IPS-20b (cell line): Measurements from ENCODE around the gene OR10J5.
"Not testable (repeated sequence)": the region's sequence is repeated elsewhere in the genome, so short reads cannot be mapped to it uniquely, and the experiment has no call there.

Experiments
- H3K27ac ChIP-seq: one replicate; pipeline ENCODE4 v1.5.1; 2013; ENCODE audit warnings: low read length
- H3K27me3 ChIP-seq: 2 replicates; pipeline ENCODE4 v1.6.1; 2013; ENCODE audit warnings: mild to moderate bottlenecking, low read length, inconsistent platforms; ENCODE audit not compliant: insufficient read depth
- H3K36me3 ChIP-seq: 2 replicates; pipeline ENCODE4 v1.6.1; 2013; ENCODE audit warnings: low read depth, mild to moderate bottlenecking, inconsistent platforms, low read length, moderate library complexity; ENCODE audit not compliant: insufficient read depth
- H3K4me1 ChIP-seq: 2 replicates; pipeline ENCODE4 v1.6.1; 2013; ENCODE audit warnings: mild to moderate bottlenecking, control low read depth, inconsistent platforms, low read length, moderate library complexity; ENCODE audit not compliant: insufficient read depth
- H3K4me3 ChIP-seq: 2 replicates; pipeline ENCODE4 v1.5.1; 2013; ENCODE audit warnings: mild to moderate bottlenecking, low read length, inconsistent platforms
- H3K9ac ChIP-seq: 2 replicates; pipeline ENCODE4 v1.6.1; 2013; ENCODE audit warnings: low read depth, mild to moderate bottlenecking, inconsistent platforms, low read length, moderate library complexity
- H3K9me3 ChIP-seq: 2 replicates; pipeline ENCODE4 v1.6.1; 2013; ENCODE audit warnings: mild to moderate bottlenecking, low read depth, low read length, inconsistent platforms; ENCODE audit not compliant: insufficient read depth

The OR10J5 gene

DNA sequence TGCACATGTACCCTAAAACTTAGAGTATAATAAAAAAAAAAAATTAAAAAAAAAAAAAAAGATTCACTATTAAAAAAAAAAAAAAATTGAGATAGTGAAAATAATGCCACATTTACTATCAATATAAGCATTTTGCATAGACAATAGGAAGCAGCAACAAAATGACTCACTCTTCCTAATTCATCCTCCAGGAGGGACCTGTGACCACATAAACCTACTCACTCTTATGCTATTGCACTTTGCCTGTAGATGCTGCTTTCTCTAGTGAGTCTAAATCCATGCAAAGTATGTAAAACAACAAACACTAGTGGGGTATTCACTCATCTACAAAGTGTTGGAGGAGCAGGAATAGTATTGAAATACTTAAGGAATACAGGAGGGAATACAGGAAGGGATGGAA, 2.9 kb downstream of the OR10J5 start:
- no peaks in the 10 kb centered on the region for H3K36me3 ChIP-seq
- peaks cover 8% of the 10 kb centered on the region for H3K9me3 ChIP-seq
- H3K9ac ChIP-seq: no peak overlapping the region
- H3K4me3 ChIP-seq: no peak overlapping the region
- no peaks in the 10 kb centered on the region for H3K4me1 ChIP-seq
- no peaks in the 10 kb centered on the region for H3K27me3 ChIP-seq
- no peak overlapping the region for H3K27ac ChIP-seq

DNA sequence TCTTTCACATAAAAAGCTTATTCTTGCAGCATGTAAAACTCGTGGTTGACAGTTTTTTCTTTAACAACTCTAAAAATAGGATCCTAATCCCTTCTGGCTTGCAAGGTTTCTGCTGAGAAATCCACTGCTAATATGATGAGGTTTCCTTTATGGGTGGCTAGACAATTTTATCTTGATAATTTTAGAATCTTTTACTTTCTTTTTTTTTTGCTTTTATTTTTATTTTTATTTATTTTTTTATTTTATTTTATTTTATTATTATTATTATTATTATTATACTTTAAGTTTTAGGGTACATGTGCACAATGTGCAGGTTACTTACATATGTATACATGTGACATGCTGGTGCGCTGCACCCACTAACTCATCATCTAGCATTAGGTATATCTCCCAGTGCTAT, 11.0 kb downstream of the OR10J5 start:
- not testable (repeated sequence) for H3K9me3 ChIP-seq, H3K4me3 ChIP-seq, H3K27ac ChIP-seq, H3K4me1 ChIP-seq, H3K9ac ChIP-seq, H3K36me3 ChIP-seq, H3K27me3 ChIP-seq

DNA sequence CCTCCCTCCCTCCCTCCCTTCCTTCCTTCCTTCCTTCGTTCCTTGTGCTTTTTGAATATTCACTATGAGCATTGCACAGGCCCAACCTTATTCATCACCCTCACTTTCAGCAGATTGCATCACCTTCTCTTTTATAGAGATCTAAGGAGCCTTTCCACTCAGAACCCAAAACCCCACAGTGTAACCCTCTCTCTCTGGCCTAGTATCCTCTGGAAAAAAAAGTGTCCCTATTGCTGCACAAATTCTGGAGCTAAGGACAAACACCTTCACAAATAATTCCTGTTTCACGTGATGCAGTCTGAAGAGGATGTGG, 25.6 kb downstream of the OR10J5 start:
- H3K4me1 ChIP-seq: no peaks in the 10 kb centered on the region
- no peaks in the 10 kb centered on the region for H3K27me3 ChIP-seq
- no peaks in the 10 kb centered on the region for H3K9me3 ChIP-seq
- H3K4me3 ChIP-seq: no peak overlapping the region
- no peak overlapping the region for H3K27ac ChIP-seq
- no peak overlapping the region for H3K9ac ChIP-seq
- H3K36me3 ChIP-seq: no peaks in the 10 kb centered on the region

DNA sequence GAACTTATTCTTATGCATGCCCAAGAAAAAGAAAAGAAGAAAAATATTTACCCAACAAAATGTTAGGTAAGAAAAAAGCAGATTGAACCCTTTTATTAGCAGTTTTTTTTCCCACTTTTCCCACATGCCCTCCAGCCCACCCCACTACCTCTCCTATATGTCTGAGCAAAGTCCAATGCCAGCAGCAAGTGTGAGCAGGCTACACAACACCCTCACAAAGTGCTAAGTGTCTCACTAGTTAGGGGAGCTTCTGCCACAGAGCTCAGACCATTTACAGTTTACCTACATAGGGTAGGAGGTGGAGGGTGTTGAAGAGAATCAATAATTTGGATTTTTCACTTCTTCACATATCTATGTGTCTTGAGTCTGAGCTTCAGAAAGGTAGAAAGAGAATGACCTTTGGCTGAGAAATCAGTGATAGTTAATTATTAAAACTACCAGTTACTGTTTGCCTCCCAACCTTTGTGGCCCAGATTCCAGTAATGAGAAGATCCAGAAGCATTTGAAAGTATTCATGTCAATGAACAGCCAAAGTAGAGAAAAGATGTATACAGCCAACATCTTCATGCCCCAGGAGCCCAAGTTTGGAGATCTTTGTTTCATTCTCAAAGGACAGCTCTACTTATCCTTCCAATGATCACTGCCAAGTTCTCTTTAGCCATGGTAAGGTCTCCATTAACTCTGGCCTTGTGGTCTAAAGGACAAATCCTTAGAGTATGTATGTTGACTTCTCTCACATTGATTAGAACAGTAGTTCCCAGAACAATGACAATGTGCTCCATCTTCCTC, 26.2 kb downstream of the OR10J5 start:
- H3K9ac ChIP-seq: no peak overlapping the region
- no peaks in the 10 kb centered on the region for H3K9me3 ChIP-seq
- H3K27ac ChIP-seq: no peak overlapping the region
- H3K27me3 ChIP-seq: no peaks in the 10 kb centered on the region
- H3K4me1 ChIP-seq: no peaks in the 10 kb centered on the region
- H3K4me3 ChIP-seq: no peak overlapping the region
- no peaks in the 10 kb centered on the region for H3K36me3 ChIP-seq

DNA sequence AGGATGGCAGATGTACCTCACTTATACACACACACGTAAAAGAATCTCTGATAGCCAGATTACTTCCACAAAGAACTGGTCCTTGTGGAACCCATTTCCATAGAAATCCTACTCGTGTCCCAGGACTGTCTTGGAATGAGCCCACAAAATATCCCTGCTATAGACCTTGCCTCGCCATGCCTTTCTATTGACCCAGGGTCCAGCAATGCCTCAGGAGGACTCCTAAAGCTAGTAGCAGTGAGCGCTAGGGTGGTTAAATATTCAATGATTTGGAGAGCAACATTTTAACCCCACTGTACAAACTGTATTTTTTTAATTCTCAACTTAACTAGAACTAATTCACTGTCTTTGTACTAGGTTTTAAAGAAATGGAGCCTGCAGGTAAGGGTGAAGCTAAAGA, 26.9 kb downstream of the OR10J5 start:
- no peak overlapping the region for H3K9ac ChIP-seq
- H3K9me3 ChIP-seq: no peaks in the 10 kb centered on the region
- no peaks in the 10 kb centered on the region for H3K36me3 ChIP-seq
- H3K4me3 ChIP-seq: no peak overlapping the region
- H3K4me1 ChIP-seq: no peaks in the 10 kb centered on the region
- no peak overlapping the region for H3K27ac ChIP-seq
- no peaks in the 10 kb centered on the region for H3K27me3 ChIP-seq

DNA sequence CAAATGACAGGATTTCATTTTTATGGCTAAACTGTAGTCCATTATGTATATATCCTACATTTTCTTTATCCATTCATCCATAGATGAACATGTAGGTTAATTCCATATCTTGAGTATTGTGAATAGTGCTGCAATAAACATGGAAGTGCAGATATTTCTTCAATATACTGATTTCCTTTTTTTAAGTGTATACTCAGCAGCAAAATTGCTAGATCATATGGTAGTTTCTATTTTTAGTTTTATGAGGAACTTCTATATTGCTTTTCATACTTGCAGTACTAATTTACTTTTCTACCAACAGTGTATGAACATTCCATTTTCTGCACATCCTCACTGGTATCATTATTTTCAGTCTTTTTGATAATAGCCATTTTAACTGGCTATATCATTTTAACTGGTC, 30.1 kb downstream of the OR10J5 start:
- no peak overlapping the region for H3K4me3 ChIP-seq
- H3K4me1 ChIP-seq: no peaks in the 10 kb centered on the region
- H3K27ac ChIP-seq: no peak overlapping the region
- H3K9me3 ChIP-seq: no peaks in the 10 kb centered on the region
- no peaks in the 10 kb centered on the region for H3K27me3 ChIP-seq
- no peaks in the 10 kb centered on the region for H3K36me3 ChIP-seq
- no peak overlapping the region for H3K9ac ChIP-seq

DNA sequence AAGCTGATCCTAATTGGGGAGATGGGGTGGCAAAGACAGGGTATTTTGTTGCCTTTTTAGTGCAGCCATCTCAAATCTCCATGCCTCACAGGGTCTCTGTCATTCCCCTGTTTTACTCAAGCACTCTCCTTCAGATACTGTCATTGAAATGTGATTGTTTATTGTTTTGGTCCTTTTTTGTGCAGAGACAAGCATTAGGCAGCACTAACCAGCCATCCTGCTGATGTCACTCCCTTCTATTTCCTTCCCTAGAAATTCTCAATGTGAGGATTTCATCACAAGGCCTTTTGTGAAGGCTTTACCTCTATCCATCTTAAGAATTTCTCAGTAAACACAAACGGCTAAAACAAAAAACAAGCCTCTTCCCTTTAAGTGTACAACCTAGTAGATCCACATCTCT, 34.7 kb downstream of the OR10J5 start:
- Histone ChIP-seq H3K4me3 (no peak overlapping the region), H3K27ac (no peak overlapping the region), H3K4me1 (no peaks in the 10 kb centered on the region), H3K36me3 (no peaks in the 10 kb centered on the region), H3K27me3 (no peaks in the 10 kb centered on the region), H3K9ac (no peak overlapping the region), H3K9me3 (no peaks in the 10 kb centered on the region; the same call in 1 of the 2 replicates)

DNA sequence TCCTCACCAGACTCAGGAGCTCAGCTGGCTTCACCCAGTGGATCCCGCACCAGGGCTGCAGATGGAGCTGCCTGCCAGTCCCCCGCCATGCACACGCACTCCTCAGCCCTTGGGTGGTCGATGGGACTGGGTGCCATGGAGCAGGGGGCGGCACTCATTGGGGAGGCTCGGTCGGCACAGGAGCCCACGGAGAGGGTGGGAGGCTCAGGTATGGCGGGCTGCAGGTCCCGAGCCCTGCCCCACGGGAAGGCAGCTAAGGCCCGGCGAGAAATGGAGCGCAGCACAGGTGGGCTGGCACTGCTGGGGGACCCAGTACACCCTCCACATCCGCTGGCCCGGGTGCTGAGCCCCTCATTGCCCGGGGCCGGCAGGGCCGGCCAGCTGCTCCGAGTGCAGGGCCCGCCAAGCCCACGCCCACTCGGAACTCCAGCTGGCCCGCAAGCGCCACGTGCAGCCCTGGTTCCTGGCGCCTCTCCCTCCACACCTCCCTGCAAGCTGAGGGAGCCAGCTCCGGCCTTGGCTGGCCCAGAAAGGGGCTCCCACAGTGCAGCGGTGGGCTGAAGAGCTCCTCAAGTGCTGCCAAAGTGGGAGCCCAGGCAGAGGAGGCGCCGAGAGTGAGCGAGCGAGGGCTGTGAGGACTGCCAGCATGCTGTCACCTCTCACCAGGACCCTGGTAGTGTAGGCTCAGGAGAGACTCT, 41.1 kb downstream of the OR10J5 start:
- H3K4me1 ChIP-seq, H3K27me3 ChIP-seq, H3K4me3 ChIP-seq, H3K9ac ChIP-seq, H3K9me3 ChIP-seq, H3K27ac ChIP-seq, H3K36me3 ChIP-seq: not testable (repeated sequence)

DNA sequence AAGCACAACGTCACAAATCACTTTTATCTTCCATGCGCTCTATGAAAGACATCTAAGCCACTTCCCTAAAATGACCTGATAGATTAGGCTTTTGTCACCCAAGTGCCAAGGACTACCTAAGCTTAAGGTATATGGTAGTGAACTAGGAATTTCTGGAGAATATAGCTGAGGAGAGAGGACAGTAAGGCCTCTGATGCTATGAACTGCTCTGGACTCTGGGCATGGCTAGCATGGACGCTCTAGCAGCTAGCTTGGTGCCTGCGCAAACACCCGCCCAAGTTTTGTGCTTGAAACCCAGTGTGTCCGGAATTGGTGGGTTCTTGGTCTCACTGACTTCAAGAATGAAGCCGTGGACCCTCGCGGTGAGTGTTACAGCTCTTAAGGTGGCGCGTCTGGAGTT, 42.5 kb downstream of the OR10J5 start:
- Histone ChIP-seq H3K9me3 (no peaks in the 10 kb centered on the region), H3K4me1 (no peaks in the 10 kb centered on the region), H3K9ac (no peak overlapping the region), H3K36me3 (no peaks in the 10 kb centered on the region), H3K27ac (no peak overlapping the region), H3K27me3 (no peaks in the 10 kb centered on the region), H3K4me3 (no peak overlapping the region)

DNA sequence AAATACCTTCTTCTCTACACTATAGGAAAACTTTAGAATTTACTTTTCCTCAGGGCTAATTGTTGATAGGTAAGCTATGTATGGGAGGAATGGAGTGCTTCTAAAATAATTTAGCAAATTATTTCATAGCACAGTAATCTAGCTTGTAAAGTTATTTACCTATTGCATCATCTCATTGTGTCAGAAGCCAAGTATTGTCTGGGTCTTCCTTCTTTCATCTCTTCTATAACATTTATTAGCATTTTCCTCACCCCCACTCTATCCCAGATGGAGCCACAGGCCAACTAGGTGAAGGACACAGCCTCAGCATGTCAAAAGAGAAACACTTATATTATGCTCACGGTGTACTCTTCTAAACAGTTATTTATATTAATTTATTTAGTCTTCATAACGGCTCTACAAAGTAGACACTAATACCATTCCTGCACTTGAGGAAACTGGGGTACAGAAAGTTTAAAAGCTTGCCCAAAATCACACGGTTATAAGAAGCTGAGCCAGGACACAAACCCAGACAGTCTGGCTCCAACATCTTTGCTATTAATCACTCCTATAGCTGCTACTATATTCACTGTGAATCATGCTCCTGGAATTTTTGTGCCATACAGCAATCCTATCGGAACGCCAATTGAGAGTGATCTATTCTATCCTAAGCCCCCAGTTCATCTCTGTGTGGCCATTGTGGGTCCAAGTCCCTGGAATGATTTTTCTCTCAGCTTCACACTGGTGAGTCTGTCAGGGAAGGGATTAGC, 43.1 kb downstream of the OR10J5 start:
- H3K4me3 ChIP-seq: no peak overlapping the region

More for the DNA sequence above, 43.1 kb downstream of the OR10J5 start:
- Histone ChIP-seq H3K27ac (no peak overlapping the region), H3K9me3 (peaks cover 4% of the 10 kb centered on the region; the same call in 1 of the 2 replicates), H3K9ac (no peak overlapping the region), H3K36me3 (no peaks in the 10 kb centered on the region), H3K4me1 (no peaks in the 10 kb centered on the region), H3K27me3 (no peaks in the 10 kb centered on the region)
